ENCODE results near the gene SPTLC1. TPM values are rescaled to one million over a fixed set of nuclear protein-coding genes. Genes with fewer than 3 reads are reported as not detected.
"Not testable (repeated sequence)": the region's sequence is repeated elsewhere in the genome, so short reads cannot be mapped to it uniquely, and the experiment has no call there.

SPTLC1 gene
- total and polyA plus RNA-seq, 2 of the 8 experiments (the other 6 are each of a cell fraction or from before 2014, with no cell fraction given) = 34.2 to 62.1 TPM

GRCh38 chr9:92153466-92154415 is 38.5 kb upstream of the SPTLC1 start:
- not testable (repeated sequence) for H3K4me2 ChIP-seq (ENCODE audit: insufficient read depth in 1 of 2, low read depth in 2 of 2, low read length in 2 of 2); H2AFZ ChIP-seq (ENCODE audit: low read length); H3K14ac ChIP-seq (ENCODE audit: insufficient read length); H3K23me2 ChIP-seq (ENCODE audit: low read depth, low read length); H2BK20ac ChIP-seq (ENCODE audit: low read length); H3K9me3 ChIP-seq (ENCODE audit: insufficient read depth in 2 of 2, low read depth in 1 of 2, low read length in 1 of 2); H3K9ac ChIP-seq (replicated peaks in 1 of 4; ENCODE audit: extremely low read depth in 1 of 4, low read depth in 3 of 4, low read length in 3 of 4); H3K27me3 ChIP-seq (replicated peaks in 1 of 4; ENCODE audit: control insufficient read depth in 3 of 4, extremely low read depth in 1 of 4, insufficient read depth in 3 of 4, low read length in 3 of 4); H3K18ac ChIP-seq (ENCODE audit: extremely low read depth, low read length); H2BK120ac ChIP-seq (replicated peaks; ENCODE audit: low read depth, low read length); H3K79me1 ChIP-seq (ENCODE audit: low read depth, low read length); H3K27ac ChIP-seq (ENCODE audit: low read depth, low read length); FAIRE-seq; H2AK5ac ChIP-seq (ENCODE audit: low read depth, low read length); H2BK12ac ChIP-seq (ENCODE audit: low read depth, low read length); H2BK5ac ChIP-seq (ENCODE audit: low read depth, low read length); H3K36me3 ChIP-seq (ENCODE audit: control insufficient read depth in 2 of 4, insufficient read depth in 4 of 4, low read length in 3 of 4); H4K8ac ChIP-seq (ENCODE audit: extremely low read depth, insufficient read depth, low read length); H4K20me1 ChIP-seq (replicated peaks in 1 of 2; ENCODE audit: control insufficient read depth in 1 of 2, insufficient read depth in 2 of 2, low read length in 2 of 2); H3K56ac ChIP-seq (replicated peaks; ENCODE audit: insufficient read length, low read depth, low read length); H3K4me1 ChIP-seq (replicated peaks in 1 of 4; ENCODE audit: control insufficient read depth in 3 of 4, insufficient read depth in 4 of 4, low read length in 3 of 4); H2BK15ac ChIP-seq (ENCODE audit: low read length); H3K4ac ChIP-seq (replicated peaks; ENCODE audit: insufficient read length, low read depth, low read length); H4K5ac ChIP-seq (ENCODE audit: insufficient read length, low read depth, low read length); H3K23ac ChIP-seq (ENCODE audit: insufficient read length); H3K79me2 ChIP-seq (ENCODE audit: control insufficient read depth in 1 of 2, insufficient read depth in 2 of 2, low read length in 2 of 2); H4K91ac ChIP-seq (replicated peaks; ENCODE audit: insufficient read length, low read length); H3K4me3 ChIP-seq (ENCODE audit: extremely low read depth in 1 of 4, insufficient read depth in 2 of 4, low read depth in 3 of 4, low read length in 4 of 4)
- POLR2A ChIA-PET (ENCODE audit: partially characterized antibody) = interaction anchor here (1.4 kb wide), 1 partner anchor 10 kb away, joined by 3 read pairs; no protein-coding TSS in a partner anchor
- DNase-seq (ENCODE audit: low read depth in 1 of 2, low spot score in 2 of 2) = peak in 1 of 2 experiments; percentile 20
- CTCF ChIA-PET (ENCODE audit: partially characterized antibody) = interaction anchor here (0.8 to 1.5 kb wide), 4 partner anchors 13 to 22 kb away, joined by 3 to 6 read pairs (median 4); no protein-coding TSS in a partner anchor
- WGBS, 2 experiments (ENCODE audit: extremely low coverage in 1 of 2, insufficient coverage in 1 of 2, insufficient read length in 1 of 2, insufficient replicate concordance in 2 of 2, low coverage in 1 of 2, low lambda C conversion rate in 2 of 2, missing lambda C conversion rate in 1 of 2) = 86% methylated on average over 10 of the region's 10 CpGs; no CpG with 5 or more reads in 1 of the 2 experiments
